H4 (cell line): ENCODE data around the gene ASB3. TPM values are rescaled to one million over a fixed set of nuclear protein-coding genes. Genes with fewer than 3 reads are reported as not detected.
A peak's percentile ranks its signal among the peaks of the same experiment; 100 is the strongest.

Experiments used
- DNase-seq: peaks from one replicate; pipeline ENCODE4 v3.0.0-alpha.2; 2015; ENCODE audit warnings: low spot score
- total RNA-seq: library from RNA; depleted of rRNA; stranded (reverse); fragments of >200 nt; shearing (Covaris generic); gene quantifications from 2 replicates; pipeline ENCODE4 v1.2.3, GENCODE V29; 2014; rRNA removed

The ASB3 gene
- total RNA-seq, 1 experiment from 2014 or later = 24.8 TPM

DNA sequence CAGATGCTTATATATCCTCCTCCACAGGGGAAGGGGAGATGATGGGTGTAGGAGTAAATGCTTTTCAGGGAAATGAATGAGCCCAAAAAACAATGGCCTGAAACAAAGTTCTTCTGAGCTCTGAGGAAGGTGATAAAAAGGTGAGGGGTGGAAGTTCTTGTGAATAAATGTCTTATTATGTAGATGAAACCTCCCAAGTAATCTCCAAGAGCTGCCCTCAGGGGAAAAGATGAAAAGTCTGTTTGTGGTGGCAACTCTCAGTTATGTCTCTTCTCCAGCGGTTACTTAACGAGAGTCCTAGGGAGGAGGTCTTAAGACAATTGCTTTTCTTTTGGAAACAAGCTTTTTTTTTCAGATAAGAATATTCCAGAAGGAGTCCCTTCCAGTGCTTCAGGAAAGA lies 134.6 kb downstream of the ASB3 start:
- no peak for DNase-seq

DNA sequence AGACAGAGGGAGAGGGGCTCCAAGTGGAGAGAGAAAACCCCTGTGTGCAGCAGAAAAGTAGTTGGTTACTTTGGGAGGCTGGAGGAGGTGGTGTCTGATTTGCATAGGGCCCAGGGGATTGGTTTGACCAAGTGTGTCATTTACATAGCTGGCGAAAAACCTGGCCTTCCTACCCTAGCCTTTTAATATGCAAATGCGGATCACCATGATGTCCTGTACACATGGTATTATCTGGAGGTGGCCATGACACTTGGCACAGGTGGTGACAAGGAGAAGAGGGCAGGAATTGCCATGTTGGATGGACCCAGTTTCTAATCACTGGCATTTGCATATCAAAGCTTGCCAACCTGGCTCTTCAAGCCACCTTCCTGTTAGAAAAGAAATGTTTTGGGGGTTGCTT lies 140.0 kb downstream of the ASB3 start:
- no peak for DNase-seq

DNA sequence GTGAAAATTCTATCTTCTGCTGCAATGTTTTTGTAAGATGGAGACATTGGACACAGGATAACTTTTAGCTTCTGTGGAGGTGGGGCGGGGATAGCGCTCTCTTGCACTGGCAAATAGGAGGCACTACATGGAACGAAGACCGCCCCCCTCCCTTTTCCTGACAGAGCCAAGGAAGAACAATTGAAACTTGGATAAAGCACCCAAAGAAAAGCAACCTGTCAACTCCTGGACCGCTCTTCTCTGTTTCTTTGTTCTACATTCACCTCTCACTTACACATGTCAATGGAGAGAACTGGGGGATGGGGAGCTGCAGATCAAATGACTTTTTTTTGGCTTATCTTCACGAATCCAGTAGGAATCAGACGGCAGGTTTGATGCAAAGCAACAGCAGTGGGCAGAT lies 145.5 kb downstream of the ASB3 start:
- DNase-seq = no peak

DNA sequence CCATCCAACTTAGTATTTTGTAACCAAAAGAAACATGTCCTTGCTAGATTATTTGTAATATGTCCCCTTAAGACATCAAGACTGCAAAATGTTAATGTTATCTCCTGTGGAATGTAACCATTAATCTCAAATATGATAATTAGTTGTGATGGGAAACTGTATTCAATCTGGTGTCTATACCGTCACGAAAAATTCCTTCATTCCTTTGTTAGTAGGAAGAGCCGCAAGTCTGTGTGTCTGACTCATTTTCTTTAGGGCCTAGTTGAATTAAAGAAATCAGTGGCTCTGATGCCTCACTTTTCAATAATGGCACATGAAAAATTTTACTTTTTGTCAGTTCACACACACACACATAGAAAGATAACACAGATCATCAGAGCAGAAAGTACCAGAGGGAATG lies 146.3 kb downstream of the ASB3 start:
- no peak for DNase-seq

DNA sequence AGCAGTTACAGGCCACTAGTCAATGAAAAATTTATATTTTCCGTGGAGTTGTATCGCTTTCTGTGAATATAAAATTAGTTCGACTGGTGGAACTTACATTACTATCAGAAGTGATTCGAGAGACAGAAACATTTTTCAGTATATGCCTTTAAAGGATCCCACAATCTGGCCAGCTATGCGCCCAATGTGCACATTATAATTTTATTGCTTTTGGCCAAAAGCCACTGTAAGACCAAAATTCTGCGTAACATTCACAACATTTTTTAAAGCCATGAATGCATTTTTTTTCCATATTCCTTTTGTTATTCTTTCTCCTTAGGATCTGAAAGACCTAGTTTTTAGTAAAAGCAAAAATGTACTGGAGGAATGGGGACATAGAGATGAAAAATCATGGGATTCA lies 150.2 kb downstream of the ASB3 start:
- DNase-seq = no peak

DNA sequence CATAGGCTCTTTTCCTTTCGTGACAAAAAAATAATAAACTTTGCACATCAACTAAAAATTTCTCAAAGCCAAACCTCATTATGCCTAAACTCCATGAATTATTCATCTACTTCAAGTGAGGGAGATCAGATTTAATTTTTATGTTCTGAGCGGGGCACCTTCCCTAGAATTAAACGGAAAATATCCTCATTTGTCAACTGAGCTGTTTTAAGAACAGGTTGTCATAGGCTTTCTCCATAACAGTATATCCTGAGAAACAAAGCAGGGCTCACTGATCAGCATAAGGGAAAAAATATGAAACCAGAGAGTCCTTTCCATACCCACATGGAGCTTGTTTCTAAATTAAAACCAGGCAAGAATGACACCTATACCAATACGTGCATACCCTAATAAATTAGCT lies 150.6 kb downstream of the ASB3 start:
- DNase-seq = no peak

DNA sequence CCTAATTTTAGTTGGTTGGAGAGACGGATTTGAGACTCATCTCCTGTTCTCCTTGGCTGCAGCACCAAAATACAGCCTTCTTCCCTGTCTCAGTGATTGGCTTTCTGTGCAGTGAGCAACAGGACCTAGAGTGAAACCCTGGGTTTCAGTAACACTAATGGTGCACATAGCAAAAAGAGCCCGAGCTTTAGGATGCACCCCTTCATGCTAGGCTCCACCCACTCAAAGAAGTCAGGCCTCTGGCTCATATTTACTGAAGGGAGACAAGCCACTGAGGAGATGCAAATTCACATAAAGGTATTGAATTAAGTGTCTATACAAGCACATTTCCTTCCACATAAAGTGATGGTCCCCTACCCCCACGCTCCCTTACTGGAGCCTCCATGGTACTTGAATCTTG lies 151.1 kb downstream of the ASB3 start:
- DNase-seq = no peak

DNA sequence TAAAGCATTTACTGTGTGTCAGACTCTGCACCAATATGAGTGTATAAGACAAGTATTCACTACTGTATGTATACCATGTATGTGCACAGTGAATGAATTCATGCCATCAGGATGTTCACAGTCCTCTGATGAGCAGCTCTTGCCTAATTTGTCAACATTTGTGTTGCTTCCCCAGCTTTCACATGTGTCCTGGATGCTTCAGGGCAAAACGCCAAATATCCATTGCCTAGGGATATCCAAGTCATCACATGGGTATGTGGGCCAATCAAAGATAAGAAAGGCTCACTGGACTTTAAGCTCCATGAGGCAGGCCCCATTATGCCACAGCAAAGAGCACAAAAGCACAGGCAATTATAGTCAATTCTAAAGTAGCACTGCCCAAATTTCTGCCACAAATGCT lies 153.3 kb downstream of the ASB3 start:
- peak; percentile 23 for DNase-seq

DNA sequence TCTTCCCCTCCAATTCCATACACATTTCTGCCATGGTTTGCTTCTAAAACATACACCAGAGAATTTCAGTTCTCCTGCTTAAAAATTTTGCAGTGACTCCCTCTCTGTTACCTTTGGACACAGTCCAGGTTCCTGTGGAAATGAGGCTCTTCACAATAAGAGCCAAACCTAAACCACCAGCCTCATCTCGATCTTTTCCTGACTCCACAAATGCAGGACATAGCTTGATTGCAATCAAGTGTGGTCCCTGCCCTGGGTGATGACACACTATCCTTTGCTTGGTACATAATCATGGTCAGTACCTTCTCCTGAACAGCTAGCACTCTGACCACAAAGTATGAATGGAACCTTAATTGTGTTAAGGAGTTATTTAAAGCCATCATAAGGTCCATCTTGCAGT lies 154.0 kb downstream of the ASB3 start:
- peak; percentile 35 for DNase-seq

DNA sequence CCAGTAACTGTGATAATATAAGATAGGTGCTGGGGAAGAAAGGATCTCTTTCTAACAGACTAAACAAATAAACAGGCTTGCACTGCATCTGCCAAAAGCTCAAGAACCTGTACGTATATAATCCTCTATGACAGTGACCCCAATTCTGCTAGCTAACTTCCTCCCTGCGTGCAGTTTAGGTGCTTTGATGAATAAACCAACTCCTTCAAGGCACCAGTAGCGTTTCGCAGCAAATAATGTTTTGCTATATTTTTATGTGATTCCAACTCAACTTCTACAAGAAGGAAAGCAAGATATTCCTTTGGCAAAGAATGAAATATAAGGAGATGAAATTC lies 154.7 kb downstream of the ASB3 start:
- no peak for DNase-seq

DNA sequence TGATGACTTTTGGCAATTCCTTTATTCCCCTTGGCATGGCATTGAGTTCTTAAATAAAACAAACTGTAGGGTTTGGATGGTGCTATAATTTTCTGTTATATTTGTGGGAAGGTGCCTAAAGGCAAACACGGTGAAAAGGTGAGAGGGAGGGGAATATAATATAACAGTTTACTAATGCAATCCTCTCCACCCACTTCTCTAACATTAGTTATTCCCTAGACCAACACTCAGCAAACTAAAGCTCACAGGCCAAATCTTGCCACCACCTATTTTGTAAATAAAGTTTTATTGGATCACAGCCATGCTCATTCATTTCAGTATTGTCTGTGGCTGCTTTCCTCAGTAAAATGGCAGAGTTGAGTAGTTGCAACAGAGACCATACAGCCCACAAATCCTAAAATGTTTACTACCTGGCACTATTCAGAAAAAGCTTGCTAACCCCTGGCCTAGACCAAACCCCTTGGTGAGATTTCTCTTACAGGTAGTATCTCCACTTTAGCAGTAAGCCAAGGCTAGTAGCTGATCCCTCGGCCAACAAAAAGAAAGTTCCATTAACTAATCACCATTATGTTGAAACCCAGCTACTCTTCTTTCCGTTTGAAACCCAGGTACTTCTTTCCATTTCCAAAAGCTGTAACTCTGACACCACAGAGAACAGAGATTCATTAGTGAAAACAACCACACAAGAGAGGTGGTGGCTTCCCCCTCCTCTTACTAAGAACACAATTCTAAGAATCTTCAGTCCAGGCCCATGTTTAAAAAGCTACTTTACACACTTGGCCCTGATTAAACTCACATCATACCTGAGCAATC lies 155.2 kb downstream of the ASB3 start:
- DNase-seq = no peak

DNA sequence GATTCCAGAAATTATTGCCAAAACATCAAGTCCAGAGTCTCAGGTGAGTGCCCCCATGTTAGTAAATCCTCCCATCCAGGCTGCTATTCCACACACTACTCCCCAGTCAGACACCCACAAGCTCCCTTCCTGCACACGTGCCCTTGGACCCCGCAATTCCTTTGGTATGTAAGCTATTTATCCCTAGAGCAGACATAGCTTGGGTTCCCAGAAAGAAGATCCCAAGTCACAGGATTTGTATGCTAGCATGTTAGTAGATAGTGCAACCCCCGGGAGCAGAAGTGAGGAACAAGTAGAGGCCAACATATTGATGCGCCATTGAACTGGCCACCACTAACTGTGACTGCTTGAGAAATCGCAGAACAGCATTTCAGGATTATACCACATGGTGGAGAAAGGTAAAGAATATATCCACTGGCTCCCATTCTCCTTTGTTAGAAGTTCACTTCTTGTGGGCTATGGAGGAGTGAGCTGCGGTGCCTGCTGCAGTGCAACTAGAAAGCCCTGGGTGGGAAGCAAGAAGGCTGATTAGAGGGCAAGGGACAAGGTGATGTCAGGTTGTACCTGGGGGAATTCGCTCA lies 156.6 kb downstream of the ASB3 start:
- DNase-seq = no peak

DNA sequence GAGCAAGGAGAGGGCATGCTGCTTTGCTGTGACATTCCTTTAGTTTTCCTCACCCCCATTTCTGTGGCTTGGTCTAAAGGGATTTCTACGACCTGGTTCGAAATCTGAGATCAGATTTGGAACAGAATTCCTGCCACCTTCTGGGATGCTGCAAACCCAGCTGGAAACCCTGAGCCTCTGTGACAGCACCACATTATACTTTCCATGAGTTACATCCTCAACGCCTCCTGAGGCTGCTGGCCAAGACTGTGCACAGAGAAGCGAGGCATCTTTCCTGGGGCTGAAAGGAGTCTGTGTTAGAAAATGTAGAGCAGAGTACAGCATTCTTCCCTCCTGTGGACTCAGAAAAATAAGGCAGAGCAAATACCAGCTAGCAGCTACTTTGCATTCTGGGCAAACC lies 157.3 kb downstream of the ASB3 start:
- DNase-seq = no peak

DNA sequence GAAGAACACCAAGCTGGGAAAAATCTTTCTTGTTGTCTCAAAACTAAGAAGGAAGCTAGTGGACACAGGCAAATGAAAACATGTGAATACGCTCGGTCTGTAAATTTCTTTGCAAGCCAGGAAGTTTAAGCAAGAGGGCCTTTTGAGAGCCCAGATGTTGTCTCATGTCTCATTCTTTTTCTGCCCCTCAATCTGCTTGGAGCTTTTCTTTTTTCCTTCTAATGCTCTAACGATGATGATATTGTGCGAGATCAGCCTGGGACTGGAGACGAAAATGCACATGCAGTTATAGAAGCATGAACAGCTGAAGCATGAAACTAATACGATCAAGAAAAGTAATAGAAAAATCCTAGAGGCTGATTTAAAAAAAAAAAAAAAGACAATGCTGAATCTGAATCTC lies 157.8 kb downstream of the ASB3 start:
- DNase-seq = no peak

DNA sequence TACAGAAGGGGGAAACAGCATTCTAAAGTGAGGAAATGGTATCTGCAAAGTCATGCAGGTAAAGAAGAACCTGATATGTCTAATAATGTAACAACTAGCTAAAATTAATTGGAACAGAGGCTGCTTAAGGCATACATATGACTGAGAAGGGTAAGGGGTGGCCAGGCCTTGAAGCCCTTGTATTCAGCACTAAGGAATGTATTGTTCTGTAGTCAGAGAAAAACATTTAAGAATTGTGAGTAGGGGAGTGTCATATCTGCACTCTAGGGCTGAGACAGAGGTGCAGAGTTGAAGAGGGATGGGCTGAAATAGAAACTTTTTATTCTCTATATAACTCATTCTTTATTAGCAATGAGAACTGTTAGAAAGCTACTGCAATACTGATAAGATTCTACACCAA lies 164.6 kb downstream of the ASB3 start:
- DNase-seq = no peak

DNA sequence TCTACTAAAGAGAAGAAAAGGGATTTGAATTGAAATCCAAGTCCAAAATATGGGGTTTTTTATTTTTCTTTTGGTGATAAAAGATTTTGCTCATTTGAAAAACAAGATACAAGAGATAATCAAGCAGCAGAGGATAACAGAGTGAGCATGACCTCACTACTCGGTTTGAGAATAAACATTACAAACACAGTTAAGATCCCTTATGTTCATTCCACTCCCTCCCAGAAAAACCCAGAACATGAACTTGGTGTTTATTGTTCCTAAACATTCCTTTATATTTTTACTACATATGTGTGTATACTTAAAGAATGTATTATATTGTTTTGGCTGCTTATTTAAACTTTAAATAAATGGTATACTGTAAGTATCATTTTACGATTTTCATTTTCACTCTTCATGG lies 165.8 kb downstream of the ASB3 start:
- DNase-seq = no peak

Other genes with a start within 250 kb of the ASB3 start
- gene CHAC2, start 19.1 kb downstream of the ASB3 start, total RNA-seq = 36.1 and 37.0 TPM in 2 replicates
- gene ERLEC1, start 91 bp upstream of the ASB3 start, total RNA-seq = 70.3 and 85.9 TPM in 2 replicates
- gene GPR75, start 73.0 kb upstream of the ASB3 start, total RNA-seq = 1.1 and 1.4 TPM in 2 replicates
- gene PSME4, start 184.0 kb upstream of the ASB3 start, total RNA-seq = 17.6 and 26.2 TPM in 2 replicates